CD4-positive, alpha-beta T cell treated with Interleukin-12 subunit alpha and Interleukin-12 subunit beta, for 1 hour (primary cell): ENCODE results near the gene COL9A1.

ENCODE experiments used
- DNase-seq: peaks from one replicate; pipeline ENCODE4 v3.0.0-alpha.2; 2020

COL9A1 gene

GRCh38 chr6:70221715-70222438 lies 81.0 kb downstream of the COL9A1 start:
- no peak for DNase-seq

DNA sequence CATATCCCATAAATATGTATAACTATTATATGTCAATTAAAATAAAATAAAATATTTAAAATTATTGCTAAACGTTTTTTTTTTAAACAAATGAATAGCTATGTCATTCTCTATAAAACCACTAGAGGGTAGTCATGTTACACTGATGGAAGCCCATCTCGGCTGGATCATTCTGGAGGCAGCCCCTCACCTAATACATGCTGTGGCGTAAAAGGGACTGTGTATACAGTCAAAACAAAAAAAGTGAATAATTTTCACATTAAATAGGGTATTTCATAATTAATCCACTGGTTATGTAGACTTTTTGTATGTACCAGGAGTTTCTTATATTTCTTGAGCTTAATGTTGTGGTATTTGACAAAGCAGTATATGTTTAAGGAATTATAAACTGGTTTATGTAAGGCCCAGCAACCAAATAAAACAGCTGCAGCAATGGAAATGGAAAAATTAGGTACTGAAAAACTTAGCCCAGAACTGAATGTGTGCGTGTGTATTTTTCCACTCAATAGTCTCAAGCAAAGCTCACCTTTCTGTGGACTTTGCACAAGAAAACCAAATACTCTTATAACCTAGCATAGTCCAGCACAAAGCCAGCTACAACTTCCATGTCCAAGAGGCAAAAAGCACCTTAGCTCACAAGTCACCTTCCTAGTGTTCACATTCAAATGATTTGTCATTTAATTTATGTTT lies 81.7 kb downstream of the COL9A1 start:
- DNase-seq, result peak; percentile 13

DNA sequence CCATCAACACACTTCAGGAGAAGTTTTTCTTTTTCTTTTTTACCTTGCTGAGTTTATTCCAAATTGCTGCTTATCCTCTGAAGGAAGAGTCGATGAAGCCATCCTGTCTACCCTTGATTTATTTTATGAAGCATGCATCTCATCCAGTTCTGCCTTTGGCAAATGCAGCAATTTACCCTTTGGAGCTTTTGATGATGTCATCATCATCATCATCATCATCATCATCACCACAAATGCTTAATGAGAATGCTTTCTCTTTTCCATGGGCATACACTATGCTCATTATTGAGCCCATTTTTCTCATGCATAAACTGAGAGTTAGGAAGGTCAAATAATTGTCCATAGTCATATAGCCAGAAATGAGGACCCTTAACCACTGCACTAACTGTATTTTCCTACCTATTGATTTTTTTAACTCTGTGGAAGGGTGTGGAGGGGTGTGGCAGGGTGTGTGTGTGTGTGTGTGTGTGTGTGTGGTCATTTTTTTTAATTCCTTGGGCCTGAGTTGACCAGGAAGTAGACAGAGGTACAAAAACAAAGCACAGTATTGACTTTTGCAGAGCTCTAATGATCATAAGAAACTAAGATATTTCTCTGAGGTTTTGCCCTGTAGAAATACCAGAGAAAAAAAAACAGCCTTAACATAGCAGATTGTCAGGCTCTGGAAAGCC lies 82.8 kb downstream of the COL9A1 start:
- no peak for DNase-seq

DNA sequence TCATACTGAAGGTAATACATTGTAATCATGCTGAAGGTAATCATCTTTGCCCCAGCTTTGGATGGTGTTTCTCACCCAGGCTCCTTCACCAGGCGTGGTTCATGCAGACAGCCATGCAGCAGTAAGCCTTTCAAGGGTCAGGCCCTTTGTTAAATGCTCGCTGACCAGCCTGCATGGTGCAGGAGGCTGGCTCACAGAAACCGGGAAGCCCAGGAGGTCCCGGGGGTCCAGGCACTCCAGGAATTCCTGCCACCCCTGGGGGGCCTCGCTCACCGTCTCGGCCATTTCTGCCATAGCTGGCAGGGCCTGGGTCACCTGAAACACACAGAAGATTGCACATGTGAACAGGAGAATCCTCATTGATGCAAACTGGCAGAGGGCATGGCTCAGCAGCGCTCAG lies 86.1 kb downstream of the COL9A1 start:
- no peak for DNase-seq

GRCh38 chr6:70215460-70216108 lies 87.3 kb downstream of the COL9A1 start:
- no peak for DNase-seq

- DNase-seq, result no peak
These were observed 92.4 kb downstream of the COL9A1 start for GRCh38 chr6:70210462-70210861.

DNA sequence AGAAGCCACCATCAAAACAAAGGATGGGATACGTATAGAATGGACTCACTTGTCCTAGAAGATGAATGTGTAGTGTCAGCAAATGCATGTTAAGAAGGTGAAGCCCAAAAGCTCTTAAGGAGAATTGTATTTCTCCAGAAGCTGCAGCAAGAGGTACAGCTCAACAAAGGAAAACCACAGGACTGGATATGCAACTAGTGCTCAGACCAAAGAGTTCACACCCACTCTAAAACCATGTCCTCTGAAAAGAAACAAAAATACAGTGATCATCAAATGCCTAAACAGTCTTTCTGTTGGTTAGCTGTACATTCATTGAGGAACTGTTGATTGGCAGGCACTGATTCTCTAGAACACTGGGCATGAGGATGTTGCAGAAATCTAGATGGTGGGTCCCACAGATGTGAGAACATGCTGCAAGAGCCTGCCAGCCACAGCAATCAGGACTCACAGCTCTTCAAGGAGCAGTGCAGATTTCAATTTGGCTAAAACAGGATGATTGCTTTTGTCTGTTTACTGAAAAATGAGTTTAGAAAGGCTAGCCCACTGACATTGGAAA lies 94.6 kb downstream of the COL9A1 start:
- no peak for DNase-seq

GRCh38 chr6:70198785-70199184 lies 104.1 kb downstream of the COL9A1 start:
- no peak for DNase-seq

- no peak for DNase-seq
These were observed 106.4 kb downstream of the COL9A1 start for GRCh38 chr6:70196531-70196930.

DNA sequence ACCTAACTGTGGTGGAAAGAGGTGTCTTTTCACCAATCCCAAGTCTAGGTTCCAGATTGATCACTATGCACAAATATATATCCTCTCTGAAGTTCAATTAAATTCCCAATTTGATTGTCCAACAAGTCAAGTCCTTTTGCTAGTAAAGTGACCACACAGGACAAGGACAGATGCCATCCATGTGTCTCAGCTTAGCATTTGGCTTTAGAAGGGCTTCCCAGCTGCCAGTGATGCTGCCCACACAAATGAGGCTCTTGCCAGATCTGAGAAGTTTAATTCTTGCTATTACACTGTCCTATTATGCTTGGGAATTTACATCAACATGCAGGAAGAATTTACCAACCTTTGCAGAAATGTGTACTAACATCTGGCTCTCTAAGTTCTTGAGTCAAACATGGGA lies 108.5 kb downstream of the COL9A1 start:
- DNase-seq, result no peak

DNA sequence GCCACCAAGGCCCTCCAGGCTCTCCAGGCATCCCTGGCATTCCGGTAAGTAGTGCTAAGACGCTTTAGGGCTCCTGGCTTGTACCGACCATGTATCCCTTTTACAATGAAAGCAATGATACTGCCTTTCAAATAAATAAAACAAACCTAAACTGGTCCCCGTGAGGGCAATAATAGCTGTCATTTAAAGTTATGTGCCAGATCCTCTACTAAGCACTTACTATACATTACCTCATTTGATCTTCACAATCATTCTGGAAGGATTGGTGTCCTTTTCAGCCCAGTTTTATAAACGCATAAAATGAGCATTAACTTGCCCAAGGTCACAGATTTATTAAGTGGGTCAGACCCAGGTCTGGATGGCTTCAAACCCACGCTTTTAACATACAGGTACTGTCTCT lies 114.7 kb downstream of the COL9A1 start:
- DNase-seq, result no peak

DNA sequence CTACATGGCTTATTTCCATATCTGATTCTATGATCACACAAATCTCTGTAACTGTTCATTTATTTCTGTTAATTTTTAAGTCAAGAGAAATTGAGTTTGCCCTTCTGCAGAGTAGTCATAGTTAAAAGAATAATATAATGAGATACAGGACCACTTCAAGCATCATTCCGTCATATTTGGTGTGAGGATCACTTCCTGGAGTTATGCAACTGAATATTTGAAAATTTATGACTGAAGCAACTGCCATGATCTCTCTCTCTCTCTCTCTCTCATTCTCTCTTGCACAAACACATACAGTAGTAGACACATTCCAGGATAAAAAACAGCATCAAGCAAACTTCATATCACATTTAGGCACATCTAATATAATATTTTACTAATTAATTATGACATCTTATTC lies 116.4 kb downstream of the COL9A1 start:
- DNase-seq, result no peak

- DNase-seq, result no peak
These were observed 118.2 kb downstream of the COL9A1 start for GRCh38 chr6:70184723-70185122.

DNA sequence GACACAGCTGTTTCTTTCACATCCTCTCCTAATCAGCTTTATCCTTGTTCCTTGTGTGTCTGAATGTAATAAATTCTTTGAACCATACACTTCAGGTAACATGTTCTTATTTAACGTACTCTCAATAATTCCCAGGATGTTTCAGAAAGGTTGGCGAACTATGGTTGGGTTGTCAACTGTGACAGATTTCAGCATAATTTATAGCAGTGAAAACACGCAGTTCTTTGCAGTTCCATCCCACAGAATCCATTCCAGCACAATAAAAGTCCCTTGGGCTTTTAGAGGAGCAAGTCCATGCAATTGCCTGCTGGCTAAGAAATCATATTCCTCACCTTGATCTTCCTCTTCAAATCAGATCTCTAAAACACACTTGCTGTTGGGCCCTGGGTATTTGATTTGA lies 119.3 kb downstream of the COL9A1 start:
- DNase-seq, result no peak

DNA sequence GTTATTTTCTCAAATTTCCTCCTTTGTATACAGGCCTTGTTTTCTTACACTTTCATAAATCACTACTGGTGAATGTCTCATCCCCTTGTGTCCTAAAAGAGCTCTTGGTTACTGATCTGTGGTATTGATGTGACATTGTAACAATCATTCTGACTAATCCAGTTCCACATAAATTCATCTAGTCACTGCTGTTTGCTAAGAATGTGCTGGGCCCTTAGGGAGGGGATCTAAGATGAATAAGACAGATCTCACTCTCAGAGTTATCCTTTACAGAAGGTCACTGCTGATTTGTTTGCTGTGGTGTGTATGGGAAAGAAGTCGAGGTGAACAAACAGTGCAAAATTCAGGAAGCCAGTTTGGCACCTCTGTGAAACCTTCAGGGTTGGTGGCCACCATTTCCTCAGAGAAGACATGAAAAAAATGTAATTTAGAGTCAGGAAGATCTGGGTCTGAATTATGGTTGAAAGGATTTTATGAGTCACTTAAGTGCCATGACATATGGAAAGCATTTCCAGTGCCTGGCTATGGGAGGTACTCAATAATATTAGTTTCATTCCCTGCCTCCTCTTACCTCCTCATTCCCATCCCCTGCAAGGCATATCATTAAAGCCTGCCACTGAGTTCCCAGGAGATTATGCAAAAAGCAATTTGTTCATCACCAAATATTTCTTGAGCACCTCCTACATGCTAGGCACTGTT lies 121.8 kb downstream of the COL9A1 start:
- DNase-seq, result no peak

DNA sequence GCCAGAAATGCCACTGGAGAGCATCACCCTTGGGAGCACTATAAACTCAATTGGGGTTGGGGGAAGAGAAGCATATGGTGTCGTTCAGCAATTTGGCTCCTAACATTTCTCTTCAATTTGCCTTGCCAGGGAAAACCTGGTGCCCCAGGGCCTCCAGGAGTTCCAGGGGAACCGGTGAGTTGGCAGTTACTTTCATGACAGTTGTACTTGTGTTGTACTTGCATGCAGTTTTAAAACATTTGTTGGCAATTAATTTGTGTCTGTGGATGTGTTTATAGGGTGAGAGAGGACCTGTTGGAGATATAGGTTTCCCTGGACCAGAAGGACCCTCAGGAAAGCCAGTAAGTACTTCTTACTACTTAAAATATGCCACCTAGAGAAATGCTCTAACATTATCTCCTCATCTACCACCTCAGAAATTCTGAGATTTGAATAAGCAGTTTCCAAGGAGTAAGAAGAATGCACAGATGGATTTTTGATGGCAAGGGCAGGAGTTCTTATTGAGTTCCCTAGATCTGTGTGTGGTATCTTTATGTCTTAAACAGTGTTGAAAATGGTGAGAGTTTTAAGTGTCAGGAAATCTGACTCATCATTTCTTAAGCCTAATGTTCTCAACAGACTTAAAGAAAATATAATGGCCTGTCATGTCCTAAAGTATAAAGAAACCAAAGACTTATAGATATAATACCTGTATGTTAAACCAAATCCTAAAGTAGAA lies 122.5 kb downstream of the COL9A1 start:
- no peak for DNase-seq

DNA sequence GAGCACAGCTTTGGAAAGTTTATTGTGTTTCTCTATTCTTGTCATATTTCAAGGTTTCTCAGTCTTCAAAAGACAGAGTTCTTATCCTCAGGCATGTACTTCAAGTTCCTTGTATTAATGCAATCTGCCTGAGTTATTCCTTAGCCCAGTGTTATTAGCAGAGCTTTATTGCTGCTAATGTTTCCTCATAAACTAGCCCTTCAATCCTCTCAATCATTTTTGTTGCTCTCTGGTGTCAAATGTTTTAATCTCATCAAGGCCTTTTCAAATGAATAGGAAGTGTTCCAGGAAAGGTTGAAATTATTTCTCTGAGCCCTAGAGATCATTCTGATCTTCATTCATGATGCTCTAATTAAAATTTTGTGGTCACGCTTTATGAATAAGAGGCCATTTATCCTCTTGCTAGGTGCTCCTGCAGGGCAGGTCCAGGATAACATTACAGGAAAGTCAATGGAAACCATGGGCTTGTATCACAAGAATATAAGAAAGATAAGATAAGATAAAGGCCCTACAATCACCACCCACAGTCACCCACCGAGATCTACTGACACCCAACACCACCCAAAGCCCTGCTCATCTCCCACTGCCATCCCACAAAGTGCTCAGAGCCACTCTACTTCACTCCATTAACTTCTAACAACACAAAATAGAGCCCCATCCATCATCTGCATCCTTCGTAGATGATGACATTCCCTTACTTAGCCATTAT lies 125.9 kb downstream of the COL9A1 start:
- no peak for DNase-seq

- no peak for DNase-seq
These were observed 127.1 kb downstream of the COL9A1 start for GRCh38 chr6:70175770-70176169.

DNA sequence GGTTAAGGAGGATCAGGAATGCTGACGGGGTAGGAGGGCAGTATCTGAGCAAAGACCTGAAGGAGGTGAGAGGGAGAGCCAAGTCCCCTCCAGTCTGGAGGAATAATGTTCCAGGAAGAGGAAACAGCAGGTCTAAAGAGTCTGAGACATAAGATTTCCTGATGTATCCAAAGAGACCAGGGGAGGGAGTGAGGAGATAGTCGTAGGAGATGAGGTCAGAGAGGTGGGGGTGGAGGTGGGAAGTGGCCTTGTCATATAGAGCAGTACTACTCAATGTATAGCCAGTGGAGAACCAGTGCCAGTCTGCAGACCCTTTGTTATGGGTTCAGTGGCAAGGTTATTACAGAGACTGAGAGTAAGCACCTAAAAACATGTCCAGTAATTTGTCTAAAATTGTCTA lies 130.6 kb downstream of the COL9A1 start:
- DNase-seq, result no peak

DNA sequence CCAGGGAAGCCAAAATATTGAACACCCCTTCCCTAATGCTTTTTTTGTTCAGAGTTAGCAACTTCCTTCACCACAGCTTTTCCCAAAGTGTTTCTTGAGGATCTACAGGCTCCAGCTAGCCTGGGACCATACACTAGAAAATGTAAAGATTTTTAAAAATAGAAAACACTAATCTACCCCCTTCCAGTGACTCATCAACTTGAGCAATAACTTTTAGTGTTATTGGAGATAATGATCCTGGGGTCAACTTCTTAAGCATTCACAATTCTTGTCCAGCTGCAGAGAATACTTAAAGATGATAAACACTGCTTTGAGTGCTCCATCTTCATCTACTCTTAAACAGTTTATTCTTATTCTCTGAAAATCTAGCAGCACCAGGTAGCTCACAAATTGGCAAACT lies 131.6 kb downstream of the COL9A1 start:
- no peak for DNase-seq

- no peak for DNase-seq
These were observed 134.1 kb downstream of the COL9A1 start for GRCh38 chr6:70168681-70169377.
